ENCODE measurements around the gene CGRRF1. TPM values are rescaled to one million over a fixed set of nuclear protein-coding genes. Genes with fewer than 3 reads are reported as not detected.

CGRRF1 gene
- total and polyA plus RNA-seq, 2 of the 13 experiments (the other 11 are each of a cell fraction or from before 2014, with no cell fraction given), result 16.8 to 18.2 TPM

DNA sequence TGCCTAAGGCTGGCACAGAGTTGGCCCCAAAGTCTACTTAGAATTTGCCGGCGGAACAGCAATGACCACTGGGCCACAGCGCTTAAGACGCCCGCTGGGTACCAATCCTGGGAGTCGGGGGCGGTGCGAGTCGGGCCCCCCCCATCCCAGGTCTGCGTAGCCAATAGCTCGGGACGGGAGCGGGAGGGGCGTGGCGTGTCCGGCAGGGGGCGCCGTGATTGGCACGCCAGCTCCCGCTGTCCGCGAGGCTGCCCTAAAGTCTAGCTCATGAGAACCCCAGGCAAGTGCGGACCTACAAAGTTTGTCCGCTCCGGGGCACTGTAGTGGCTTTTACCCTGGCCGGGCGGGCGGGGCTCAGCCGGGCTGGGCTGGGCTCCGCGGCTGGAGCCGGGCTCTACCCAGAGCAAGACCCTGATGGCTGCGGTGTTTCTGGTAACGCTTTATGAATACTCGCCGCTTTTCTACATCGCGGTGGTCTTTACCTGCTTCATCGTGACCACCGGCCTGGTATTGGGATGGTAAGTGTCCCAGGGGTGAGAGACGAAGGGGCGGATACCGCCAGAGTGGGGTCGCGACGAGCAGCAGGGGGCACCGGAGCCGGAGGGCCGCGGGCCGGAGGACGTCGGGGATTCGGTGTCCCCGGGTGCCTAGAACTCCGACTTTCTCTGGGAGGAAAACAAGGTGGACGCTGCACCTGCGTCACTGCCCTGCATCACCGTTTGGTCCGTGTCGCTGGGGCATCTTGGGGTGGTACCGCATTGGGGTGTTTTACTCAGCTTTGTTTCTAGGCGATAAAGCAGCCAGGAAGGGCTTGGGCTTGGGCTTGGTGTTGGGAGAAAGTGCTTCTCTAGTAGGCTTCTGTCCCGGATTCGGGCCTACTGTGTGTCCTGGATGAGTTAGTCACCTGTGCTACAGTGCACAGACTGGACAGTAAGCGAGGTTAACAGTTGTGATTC lies at the start of gene CGRRF1 (continued):
- TF ChIP-seq, protein P1, sequence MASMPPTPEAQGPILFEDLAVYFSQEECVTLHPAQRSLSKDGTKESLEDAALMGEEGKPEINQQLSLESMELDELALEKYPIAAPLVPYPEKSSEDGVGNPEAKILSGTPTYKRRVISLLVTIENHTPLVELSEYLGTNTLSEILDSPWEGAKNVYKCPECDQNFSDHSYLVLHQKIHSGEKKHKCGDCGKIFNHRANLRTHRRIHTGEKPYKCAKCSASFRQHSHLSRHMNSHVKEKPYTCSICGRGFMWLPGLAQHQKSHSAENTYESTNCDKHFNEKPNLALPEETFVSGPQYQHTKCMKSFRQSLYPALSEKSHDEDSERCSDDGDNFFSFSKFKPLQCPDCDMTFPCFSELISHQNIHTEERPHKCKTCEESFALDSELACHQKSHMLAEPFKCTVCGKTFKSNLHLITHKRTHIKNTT (CRISPR knock-in tag; IDR thresholded peaks at IDR 0.05), result no peak
- TF ChIP-seq FOXA3 (CRISPR knock-in tag; IDR thresholded peaks at IDR 0.05) (peak; percentile 65), POLR2A (IDR thresholded peaks at IDR 0.05; ENCODE audit: insufficient read depth in 1 of 2, low read depth in 2 of 2, low read length in 2 of 2) (peak; percentile 55 to 76; a peak in 3 of 4 replicates), KLF6 (CRISPR knock-in tag; IDR thresholded peaks at IDR 0.05) (peak; percentile 52; the same call in 1 of the 2 replicates), TBP (CRISPR knock-in tag; IDR thresholded peaks at IDR 0.05) (no peak), ZNF577 (CRISPR knock-in tag; IDR thresholded peaks at IDR 0.05; ENCODE audit: borderline replicate concordance, low read depth) (no peak), ELF1 (CRISPR knock-in tag; IDR thresholded peaks at IDR 0.05) (0 out of 2 replicates have a peak, but pooled peaks have one; percentile 34), ZNF670 (CRISPR knock-in tag; IDR thresholded peaks at IDR 0.05; ENCODE audit: borderline replicate concordance) (peak; percentile 79), CHD2 (IDR thresholded peaks at IDR 0.05; ENCODE audit: low read depth, low read length) (peak; percentile 78), ATF7-NPFF (CRISPR knock-in tag; IDR thresholded peaks at IDR 0.05; ENCODE audit: low read depth) (0 out of 2 replicates have a peak, but pooled peaks have one; percentile 22), KAT7 (CRISPR knock-in tag; IDR thresholded peaks at IDR 0.05; ENCODE audit: borderline replicate concordance) (peak; percentile 77), ZNF441 (CRISPR knock-in tag; IDR thresholded peaks at IDR 0.05; ENCODE audit: borderline replicate concordance) (peak; percentile 70; the same call in 1 of the 2 replicates), ZNF232 (CRISPR knock-in tag; IDR thresholded peaks at IDR 0.05; ENCODE audit: borderline replicate concordance) (peak; percentile 32; the same call in 1 of the 2 replicates), NONO (IDR thresholded peaks at IDR 0.05) (no peak), NONO (CRISPR knock-in tag; conservative IDR thresholded peaks at IDR 0.05) (peak; percentile 85), SOX13 (IDR thresholded peaks at IDR 0.05) (no peak; the same call in 1 of the 2 replicates), SOX13 (CRISPR knock-in tag; conservative IDR thresholded peaks at IDR 0.05 in 1 of 2, IDR thresholded peaks at IDR 0.05 in 1 of 2) (peak in 1 of 2 experiments; percentile 69; a peak in 1 of 4 replicates), TOPORS (CRISPR knock-in tag; IDR thresholded peaks at IDR 0.05) (0 out of 2 replicates have a peak, but pooled peaks have one; percentile 55), ZNF317 (CRISPR knock-in tag; IDR thresholded peaks at IDR 0.05) (peak; percentile 43; the same call in 1 of the 2 replicates), ZSCAN30 (CRISPR knock-in tag; IDR thresholded peaks at IDR 0.05) (0 out of 2 replicates have a peak, but pooled peaks have one; percentile 34), SALL1 (CRISPR knock-in tag; IDR thresholded peaks at IDR 0.05) (peak; percentile 94)
- TF ChIP-seq, protein P2, sequence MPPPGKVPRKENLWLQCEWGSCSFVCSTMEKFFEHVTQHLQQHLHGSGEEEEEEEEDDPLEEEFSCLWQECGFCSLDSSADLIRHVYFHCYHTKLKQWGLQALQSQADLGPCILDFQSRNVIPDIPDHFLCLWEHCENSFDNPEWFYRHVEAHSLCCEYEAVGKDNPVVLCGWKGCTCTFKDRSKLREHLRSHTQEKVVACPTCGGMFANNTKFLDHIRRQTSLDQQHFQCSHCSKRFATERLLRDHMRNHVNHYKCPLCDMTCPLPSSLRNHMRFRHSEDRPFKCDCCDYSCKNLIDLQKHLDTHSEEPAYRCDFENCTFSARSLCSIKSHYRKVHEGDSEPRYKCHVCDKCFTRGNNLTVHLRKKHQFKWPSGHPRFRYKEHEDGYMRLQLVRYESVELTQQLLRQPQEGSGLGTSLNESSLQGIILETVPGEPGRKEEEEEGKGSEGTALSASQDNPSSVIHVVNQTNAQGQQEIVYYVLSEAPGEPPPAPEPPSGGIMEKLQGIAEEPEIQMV (CRISPR knock-in tag; IDR thresholded peaks at IDR 0.05; ENCODE audit: low read depth), result peak; percentile 59; the same call in 1 of the 2 replicates
- TF ChIP-seq, protein P3, sequence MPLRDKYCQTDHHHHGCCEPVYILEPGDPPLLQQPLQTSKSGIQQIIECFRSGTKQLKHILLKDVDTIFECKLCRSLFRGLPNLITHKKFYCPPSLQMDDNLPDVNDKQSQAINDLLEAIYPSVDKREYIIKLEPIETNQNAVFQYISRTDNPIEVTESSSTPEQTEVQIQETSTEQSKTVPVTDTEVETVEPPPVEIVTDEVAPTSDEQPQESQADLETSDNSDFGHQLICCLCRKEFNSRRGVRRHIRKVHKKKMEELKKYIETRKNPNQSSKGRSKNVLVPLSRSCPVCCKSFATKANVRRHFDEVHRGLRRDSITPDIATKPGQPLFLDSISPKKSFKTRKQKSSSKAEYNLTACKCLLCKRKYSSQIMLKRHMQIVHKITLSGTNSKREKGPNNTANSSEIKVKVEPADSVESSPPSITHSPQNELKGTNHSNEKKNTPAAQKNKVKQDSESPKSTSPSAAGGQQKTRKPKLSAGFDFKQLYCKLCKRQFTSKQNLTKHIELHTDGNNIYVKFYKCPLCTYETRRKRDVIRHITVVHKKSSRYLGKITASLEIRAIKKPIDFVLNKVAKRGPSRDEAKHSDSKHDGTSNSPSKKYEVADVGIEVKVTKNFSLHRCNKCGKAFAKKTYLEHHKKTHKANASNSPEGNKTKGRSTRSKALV (CRISPR knock-in tag; IDR thresholded peaks at IDR 0.05), result peak; percentile 84
- TF ChIP-seq, protein P4, sequence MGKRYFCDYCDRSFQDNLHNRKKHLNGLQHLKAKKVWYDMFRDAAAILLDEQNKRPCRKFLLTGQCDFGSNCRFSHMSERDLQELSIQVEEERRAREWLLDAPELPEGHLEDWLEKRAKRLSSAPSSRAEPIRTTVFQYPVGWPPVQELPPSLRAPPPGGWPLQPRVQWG (CRISPR knock-in tag; IDR thresholded peaks at IDR 0.05; ENCODE audit: borderline replicate concordance, low read depth), result no peak
- TF ChIP-seq, protein P5, sequence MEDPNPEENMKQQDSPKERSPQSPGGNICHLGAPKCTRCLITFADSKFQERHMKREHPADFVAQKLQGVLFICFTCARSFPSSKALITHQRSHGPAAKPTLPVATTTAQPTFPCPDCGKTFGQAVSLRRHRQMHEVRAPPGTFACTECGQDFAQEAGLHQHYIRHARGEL (CRISPR knock-in tag; IDR thresholded peaks at IDR 0.05), result no peak

All from HepG2 (cell line).